HL-60 (cell line): ENCODE data around the gene PLA1A.

Experiments used
- DNase-seq, 2 experiments: peaks; one replicate each; pipeline ENCODE4 v3.0.0-alpha.2; 2010 to 2020; ENCODE audit warnings: low read depth in 1 of 2, low spot score in 1 of 2
- H3K27ac ChIP-seq: fragments of 250-450 bp; sonication (Bioruptor Pico); replicated peaks from 2 replicates; pipeline ENCODE4 v1.5.1; 2020; ENCODE audit warnings: mild to moderate bottlenecking, moderate library complexity
- H3K27me3 ChIP-seq: fragments of 250-450 bp; sonication (Bioruptor Pico); 2 replicates; pipeline ENCODE4 v1.5.1; 2021; ENCODE audit warnings: mild to moderate bottlenecking, moderate library complexity; ENCODE audit not compliant: insufficient read depth, poor library complexity, severe bottlenecking
- H3K4me3 ChIP-seq: replicated peaks from 2 replicates; pipeline ENCODE4 v1.5.1; 2011; ENCODE audit warnings: mild to moderate bottlenecking, control low read depth, low read length; ENCODE audit not compliant: insufficient read depth
- GABPA ChIP-seq: IDR thresholded peaks from 2 replicates; pipeline ENCODE4 v1.6.1; 2012; ENCODE audit warnings: low read depth
- POLR2AphosphoS5 ChIP-seq: IDR thresholded peaks from 2 replicates; pipeline ENCODE4 v1.6.1; 2012; ENCODE audit warnings: low read depth
- SPI1 ChIP-seq: IDR thresholded peaks from 2 replicates; pipeline ENCODE4 v1.6.1; 2012; ENCODE audit warnings: low read depth, mild to moderate bottlenecking, borderline replicate concordance
- long read RNA-seq: library from polyadenylated mRNA; unstranded; transcript quantifications from one replicate; pipeline ENCODE4 v2.0.0, GENCODE V29; 2020
- TF ChIP-seq, protein P1 (sequence below): IDR thresholded peaks from 2 replicates; pipeline ENCODE4 v1.6.1; 2012; ENCODE audit warnings: low read depth; ENCODE audit not compliant: insufficient replicate concordance
- TF ChIP-seq, protein P2 (sequence below): IDR thresholded peaks from one replicate; pipeline ENCODE4 v1.5.1; 2011; ENCODE audit warnings: low read length, control low read depth, inconsistent platforms; ENCODE audit not compliant: insufficient read depth

The PLA1A gene, protein sequence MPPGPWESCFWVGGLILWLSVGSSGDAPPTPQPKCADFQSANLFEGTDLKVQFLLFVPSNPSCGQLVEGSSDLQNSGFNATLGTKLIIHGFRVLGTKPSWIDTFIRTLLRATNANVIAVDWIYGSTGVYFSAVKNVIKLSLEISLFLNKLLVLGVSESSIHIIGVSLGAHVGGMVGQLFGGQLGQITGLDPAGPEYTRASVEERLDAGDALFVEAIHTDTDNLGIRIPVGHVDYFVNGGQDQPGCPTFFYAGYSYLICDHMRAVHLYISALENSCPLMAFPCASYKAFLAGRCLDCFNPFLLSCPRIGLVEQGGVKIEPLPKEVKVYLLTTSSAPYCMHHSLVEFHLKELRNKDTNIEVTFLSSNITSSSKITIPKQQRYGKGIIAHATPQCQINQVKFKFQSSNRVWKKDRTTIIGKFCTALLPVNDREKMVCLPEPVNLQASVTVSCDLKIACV
- long read RNA-seq, result 0 reads

DNA sequence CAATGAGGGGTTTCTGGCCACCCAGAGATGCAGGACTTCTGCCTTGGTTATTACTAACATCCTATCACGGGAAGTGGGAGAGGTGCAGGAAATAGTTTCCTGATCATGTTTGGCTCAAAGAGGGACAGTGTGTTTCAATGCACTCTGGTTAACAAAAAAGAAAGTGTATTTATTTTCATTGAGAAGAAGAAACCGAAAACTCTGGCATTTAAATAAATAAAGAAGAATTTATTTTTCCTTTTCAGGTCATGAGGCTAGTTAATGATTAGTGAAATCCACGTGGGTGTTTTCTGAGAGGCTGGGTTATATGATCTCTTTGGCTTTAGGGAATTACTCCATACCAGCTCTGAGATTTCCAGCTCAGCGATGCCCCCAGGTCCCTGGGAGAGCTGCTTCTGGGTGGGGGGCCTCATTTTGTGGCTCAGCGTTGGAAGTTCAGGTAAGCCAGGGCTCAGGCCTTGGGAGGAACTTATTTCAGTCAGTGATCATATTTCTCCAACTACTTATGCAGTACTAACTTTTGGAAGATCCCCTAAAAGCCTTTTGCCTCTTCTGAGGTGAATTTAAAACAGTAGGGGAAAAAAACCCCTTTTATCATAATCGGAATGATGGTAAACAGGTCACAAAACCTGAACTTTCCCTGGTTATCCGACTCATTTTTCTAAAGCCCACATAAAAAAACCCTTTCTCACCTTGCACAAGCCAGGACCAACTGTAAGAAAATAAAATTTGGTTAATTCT lies at the start of gene PLA1A:
PLA1A (plus strand) TSS at position 338 of the 741 bp plus-strand sequence; CDS start at position 367, 29 bp downstream.
- Histone ChIP-seq H3K27me3 (no peaks in the 10 kb centered on the region), H3K4me3 (no peak within 1 kb of the TSS), H3K27ac (no peak within 1 kb of the TSS)
- TF ChIP-seq SPI1 (no peak), POLR2AphosphoS5 (no peak), GABPA (no peak)
- TF ChIP-seq, protein P1, sequence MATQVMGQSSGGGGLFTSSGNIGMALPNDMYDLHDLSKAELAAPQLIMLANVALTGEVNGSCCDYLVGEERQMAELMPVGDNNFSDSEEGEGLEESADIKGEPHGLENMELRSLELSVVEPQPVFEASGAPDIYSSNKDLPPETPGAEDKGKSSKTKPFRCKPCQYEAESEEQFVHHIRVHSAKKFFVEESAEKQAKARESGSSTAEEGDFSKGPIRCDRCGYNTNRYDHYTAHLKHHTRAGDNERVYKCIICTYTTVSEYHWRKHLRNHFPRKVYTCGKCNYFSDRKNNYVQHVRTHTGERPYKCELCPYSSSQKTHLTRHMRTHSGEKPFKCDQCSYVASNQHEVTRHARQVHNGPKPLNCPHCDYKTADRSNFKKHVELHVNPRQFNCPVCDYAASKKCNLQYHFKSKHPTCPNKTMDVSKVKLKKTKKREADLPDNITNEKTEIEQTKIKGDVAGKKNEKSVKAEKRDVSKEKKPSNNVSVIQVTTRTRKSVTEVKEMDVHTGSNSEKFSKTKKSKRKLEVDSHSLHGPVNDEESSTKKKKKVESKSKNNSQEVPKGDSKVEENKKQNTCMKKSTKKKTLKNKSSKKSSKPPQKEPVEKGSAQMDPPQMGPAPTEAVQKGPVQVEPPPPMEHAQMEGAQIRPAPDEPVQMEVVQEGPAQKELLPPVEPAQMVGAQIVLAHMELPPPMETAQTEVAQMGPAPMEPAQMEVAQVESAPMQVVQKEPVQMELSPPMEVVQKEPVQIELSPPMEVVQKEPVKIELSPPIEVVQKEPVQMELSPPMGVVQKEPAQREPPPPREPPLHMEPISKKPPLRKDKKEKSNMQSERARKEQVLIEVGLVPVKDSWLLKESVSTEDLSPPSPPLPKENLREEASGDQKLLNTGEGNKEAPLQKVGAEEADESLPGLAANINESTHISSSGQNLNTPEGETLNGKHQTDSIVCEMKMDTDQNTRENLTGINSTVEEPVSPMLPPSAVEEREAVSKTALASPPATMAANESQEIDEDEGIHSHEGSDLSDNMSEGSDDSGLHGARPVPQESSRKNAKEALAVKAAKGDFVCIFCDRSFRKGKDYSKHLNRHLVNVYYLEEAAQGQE, result no peak
- TF ChIP-seq, protein P2, sequence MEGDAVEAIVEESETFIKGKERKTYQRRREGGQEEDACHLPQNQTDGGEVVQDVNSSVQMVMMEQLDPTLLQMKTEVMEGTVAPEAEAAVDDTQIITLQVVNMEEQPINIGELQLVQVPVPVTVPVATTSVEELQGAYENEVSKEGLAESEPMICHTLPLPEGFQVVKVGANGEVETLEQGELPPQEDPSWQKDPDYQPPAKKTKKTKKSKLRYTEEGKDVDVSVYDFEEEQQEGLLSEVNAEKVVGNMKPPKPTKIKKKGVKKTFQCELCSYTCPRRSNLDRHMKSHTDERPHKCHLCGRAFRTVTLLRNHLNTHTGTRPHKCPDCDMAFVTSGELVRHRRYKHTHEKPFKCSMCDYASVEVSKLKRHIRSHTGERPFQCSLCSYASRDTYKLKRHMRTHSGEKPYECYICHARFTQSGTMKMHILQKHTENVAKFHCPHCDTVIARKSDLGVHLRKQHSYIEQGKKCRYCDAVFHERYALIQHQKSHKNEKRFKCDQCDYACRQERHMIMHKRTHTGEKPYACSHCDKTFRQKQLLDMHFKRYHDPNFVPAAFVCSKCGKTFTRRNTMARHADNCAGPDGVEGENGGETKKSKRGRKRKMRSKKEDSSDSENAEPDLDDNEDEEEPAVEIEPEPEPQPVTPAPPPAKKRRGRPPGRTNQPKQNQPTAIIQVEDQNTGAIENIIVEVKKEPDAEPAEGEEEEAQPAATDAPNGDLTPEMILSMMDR, result no peak
- no peak for DNase-seq

DNA sequence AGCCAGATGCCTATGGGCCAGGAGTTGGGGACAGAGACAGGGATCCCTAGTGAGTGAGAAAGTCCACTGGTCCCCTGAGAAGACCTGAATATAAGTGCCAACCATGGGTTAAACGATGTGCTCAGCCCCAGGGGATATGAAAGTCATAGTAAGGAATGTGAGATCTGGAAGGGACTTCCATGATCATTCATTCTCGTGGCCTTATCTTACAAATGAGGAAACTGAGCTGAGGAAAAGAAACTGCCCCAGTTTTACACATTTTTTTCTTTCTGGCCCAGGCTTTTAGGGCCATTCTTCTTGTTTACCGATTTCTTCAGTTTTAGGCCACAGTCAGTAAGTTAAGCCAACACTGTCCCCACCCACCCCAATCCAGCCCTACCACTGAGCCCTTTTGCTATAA lies 49.3 kb upstream of the PLA1A start:
- Histone ChIP-seq H3K4me3 (no peak overlapping the region), H3K27me3 (no peaks in the 10 kb centered on the region), H3K27ac (no peak overlapping the region)
- TF ChIP-seq POLR2AphosphoS5 (no peak), SPI1 (no peak), GABPA (no peak)
- TF ChIP-seq, protein P1, result no peak
- TF ChIP-seq, protein P2, result no peak
- no peak for DNase-seq

DNA sequence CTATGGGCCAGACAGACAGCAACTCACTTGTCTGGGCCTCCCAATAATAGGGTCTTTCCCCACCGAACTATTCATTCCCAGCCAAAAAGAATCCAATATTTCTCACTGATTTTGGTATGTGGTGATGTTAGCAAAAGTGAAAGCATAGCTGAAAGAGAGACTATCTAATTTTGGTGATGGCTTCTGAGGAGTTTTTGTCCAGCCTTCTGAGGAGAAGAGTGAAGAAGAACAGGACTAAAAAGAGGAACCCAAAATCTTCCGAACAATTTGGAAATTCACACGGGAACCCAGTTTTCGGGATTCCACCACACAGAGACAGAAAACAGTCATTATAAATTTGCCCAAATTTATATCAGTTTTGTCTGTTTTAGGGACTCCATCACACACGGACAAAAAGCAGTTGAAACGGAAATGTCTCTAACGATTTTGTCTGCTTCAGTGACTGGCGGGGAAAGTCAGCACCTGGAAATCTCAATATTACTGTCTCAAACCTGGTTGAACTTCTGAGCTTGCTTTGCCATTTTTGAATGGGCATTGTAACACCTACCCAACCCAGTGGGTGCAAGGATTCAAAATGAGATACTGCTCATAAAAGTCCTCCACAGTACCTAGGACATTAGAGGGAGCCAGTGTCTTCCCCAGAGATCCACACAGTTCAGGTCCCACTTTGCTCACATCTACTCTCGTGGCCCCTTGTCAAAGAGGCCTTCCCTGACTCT lies 47.3 kb upstream of the PLA1A start:
- TF ChIP-seq, protein P2, result no peak
- TF ChIP-seq, protein P1, result no peak
- TF ChIP-seq GABPA (no peak), SPI1 (no peak), POLR2AphosphoS5 (no peak)
- Histone ChIP-seq H3K27me3 (no peaks in the 10 kb centered on the region), H3K27ac (no peak overlapping the region), H3K4me3 (no peak overlapping the region)
- no peak for DNase-seq
